GM13976 (cell line): Measurements from ENCODE around the gene CAVIN1.
"Not testable (repeated sequence)": the region's sequence is repeated elsewhere in the genome, so short reads cannot be mapped to it uniquely, and the experiment has no call there.

Experiments used
- DNase-seq: peaks from one replicate; pipeline ENCODE4 v3.0.0; 2012; ENCODE audit warnings: low spot score
- in situ Hi-C: fragments of 300-500 bp; cut with MboI; formaldehyde crosslinking; loops from one replicate; pipeline ENCODE4 v1.12.0; 2022; ENCODE audit warnings: low sequenced_read_pairs, mixed read lengths, inconsistent platforms; ENCODE audit not compliant: unreplicated experiment
- TF ChIP-seq, protein P1 (sequence below): IDR thresholded peaks from 2 replicates; pipeline ENCODE4 v1.5.1; 2012; ENCODE audit warnings: borderline replicate concordance, mild to moderate bottlenecking; ENCODE audit not compliant: insufficient read depth; ENCODE audit errors: extremely low read depth, missing control alignments, control extremely low read depth

CAVIN1 gene

DNA sequence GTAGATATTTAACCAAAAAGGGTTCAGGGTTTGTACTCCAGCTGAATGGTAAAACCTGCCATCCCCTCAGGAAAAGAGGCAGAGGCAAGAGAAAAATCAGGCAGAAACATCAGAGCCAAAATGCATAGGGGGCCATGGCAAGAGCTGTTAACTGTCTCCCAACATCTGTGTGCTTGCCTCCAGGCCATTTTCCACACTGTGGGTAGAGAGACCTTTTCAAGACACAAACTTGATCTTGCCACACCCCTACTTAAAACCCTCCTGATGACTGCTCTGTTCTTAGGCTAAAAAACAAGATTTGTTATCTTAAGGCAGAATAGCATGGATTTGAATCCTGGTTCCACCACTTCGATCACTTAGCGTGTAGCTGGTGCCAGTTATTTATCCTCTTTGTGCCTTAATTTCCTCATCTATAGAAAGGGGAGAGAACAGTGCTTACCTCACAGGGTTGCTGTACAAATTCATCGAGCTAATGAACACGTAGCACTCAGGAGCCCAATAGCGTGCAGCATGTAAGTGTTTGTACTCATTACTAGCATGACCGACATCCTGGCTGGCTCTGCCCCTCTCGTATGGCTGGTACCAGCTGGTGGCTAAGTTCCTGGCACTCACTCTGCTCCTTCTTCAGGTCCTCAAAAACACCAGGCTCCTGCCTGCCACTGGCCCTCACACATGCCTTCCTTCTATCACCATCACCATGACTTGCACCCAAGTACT, 60.7 kb downstream of the CAVIN1 start:
- TF ChIP-seq, protein P1, sequence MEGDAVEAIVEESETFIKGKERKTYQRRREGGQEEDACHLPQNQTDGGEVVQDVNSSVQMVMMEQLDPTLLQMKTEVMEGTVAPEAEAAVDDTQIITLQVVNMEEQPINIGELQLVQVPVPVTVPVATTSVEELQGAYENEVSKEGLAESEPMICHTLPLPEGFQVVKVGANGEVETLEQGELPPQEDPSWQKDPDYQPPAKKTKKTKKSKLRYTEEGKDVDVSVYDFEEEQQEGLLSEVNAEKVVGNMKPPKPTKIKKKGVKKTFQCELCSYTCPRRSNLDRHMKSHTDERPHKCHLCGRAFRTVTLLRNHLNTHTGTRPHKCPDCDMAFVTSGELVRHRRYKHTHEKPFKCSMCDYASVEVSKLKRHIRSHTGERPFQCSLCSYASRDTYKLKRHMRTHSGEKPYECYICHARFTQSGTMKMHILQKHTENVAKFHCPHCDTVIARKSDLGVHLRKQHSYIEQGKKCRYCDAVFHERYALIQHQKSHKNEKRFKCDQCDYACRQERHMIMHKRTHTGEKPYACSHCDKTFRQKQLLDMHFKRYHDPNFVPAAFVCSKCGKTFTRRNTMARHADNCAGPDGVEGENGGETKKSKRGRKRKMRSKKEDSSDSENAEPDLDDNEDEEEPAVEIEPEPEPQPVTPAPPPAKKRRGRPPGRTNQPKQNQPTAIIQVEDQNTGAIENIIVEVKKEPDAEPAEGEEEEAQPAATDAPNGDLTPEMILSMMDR = no peak
- no peak for DNase-seq
- in situ Hi-C loops = no loop called here

DNA sequence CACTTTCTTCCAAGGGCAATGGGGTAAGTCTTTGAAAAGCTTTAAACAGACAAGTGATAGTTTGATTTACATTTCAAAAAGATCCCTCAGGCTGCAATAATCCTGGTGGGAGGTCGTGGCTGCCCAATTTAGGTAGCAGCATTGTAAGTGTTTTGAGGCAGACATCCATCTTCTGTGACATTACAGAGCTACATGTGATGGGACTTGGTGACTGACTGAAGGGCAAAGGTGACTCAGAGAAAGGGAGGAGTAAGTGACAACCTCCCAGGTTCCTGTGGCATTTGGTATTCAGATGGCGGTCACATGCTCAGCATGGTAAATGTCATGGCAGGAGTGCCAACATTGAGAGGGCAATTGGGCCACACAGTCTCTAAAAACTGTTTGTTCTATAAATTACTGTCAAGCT, 61.3 kb downstream of the CAVIN1 start:
- in situ Hi-C loops = no loop called here
- no peak for DNase-seq
- TF ChIP-seq, protein P1 = no peak

DNA sequence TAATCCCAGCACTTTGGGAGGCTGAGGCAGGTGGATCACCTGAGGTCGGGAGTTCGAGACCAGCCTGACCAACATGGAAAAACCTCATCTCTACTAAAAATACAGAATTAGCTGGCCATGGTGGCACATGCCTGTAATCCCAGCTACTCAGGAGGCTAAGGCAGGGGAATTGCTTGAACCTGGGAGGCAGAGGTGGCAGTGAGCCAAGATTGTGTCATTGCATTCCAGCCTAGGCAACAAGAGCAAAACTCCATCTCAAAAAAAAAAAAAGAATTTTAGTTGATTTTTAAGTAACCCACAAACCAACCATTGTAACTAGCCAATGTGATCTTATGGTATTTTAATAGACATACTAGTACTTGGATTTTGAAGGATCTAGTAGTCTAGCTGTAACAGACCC, 62.7 kb downstream of the CAVIN1 start:
- DNase-seq, in situ Hi-C loops: not testable (repeated sequence)

DNA sequence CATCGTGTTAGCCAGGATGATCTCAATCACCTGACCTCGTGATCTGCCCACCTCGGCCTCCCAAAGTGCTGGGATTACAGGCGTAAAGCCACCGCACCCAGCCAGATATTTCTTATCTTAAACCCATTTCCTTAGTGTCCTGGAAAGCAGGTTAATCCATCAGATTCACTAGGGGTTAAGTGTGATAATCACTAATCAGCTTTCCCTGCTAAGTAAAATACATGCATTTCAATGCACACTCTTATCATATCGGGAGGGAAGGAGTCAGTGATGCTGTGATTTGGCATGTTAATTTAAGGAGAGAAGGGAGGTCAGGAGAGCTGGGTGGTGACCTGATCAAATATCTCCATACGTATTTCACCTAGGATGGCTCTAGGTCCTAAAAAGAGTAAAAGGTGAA, 63.9 kb downstream of the CAVIN1 start:
- DNase-seq = no peak
- TF ChIP-seq, protein P1 = no peak
- in situ Hi-C loops = no loop called here

DNA sequence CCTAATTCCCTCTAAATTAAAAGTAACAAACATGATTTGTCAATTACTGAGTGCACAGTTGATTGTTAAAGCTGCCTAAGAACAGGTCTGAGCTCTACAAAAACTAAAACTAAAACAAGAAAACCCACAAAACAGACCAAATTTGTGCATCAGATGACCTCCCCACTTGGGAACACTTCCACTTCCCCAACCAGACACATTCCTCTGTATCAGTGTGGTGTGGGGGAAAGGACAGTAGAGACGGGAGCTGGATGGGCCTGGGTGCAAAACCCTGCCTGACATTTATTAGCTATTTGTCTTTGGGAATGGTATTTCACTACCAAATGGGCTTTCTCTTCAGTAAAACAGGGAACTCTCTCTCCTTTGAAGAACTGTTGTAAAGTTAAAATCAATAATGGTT, 64.6 kb downstream of the CAVIN1 start:
- DNase-seq = no peak
- in situ Hi-C loops = no loop called here
- TF ChIP-seq, protein P1 = no peak

DNA sequence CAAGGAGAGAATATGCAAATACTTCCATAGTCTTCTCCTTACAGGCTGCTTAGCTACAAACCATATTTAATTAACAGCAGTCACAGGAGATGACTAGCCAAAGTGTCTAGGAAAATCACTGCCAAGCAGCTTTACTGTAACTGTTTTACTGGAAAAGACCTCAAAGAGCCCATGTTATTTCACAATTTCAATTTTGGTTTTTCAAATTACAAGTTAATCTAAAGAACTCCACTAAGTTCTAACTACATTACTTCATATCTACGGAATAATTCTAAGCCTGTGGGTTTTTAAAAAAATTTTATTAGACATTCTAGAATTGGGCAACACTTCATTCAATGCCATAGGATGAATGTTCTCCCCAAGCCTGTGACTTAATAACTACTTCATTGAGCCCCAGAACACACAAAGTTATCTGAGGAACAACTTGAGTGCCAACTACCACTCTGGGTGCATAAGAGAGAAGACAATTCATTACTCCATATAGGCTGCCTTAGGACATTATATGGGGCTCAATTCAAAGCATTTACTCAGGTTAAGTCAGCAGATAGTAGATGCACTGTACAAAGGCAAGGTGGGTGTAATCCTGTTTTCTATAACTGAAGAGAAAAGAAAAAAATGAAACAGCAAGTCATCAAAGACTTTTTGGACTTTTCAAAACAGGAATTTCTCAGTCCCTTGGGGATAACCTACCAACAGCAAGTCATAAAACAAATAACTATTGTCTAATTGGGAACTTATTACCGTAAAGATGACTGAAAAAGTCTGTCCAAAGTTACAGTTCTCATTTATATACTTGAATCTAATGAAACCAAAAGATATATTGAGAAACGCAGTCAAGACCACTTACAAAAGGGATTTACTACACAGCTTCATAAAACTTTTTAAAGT, 67.9 kb downstream of the CAVIN1 start:
- TF ChIP-seq, protein P1 = no peak
- in situ Hi-C loops = no loop called here
- no peak for DNase-seq
